HUES64 (cell line): Measurements from ENCODE around the gene PI4KA.

Experiments used
- H3K27ac ChIP-seq: 2 replicates; pipeline ENCODE4 v1.7.0; 2013; ENCODE audit warnings: low read depth, low read length, inconsistent platforms
- H3K27me3 ChIP-seq: 2 replicates; pipeline ENCODE4 v1.6.1; 2013; ENCODE audit warnings: mild to moderate bottlenecking, low read length; ENCODE audit not compliant: insufficient read depth
- H3K36me3 ChIP-seq: 2 replicates; pipeline ENCODE4 v1.6.1; 2013; ENCODE audit warnings: mild to moderate bottlenecking, low read length; ENCODE audit not compliant: insufficient read depth
- H3K4me1 ChIP-seq: 2 replicates; pipeline ENCODE4 v1.6.1; 2013; ENCODE audit warnings: mild to moderate bottlenecking, low read length, moderate library complexity; ENCODE audit not compliant: insufficient read depth
- H3K4me3 ChIP-seq: 2 replicates; pipeline ENCODE4 v1.5.1; 2013; ENCODE audit warnings: mild to moderate bottlenecking, low read length, moderate library complexity
- H3K9ac ChIP-seq: 2 replicates; pipeline ENCODE4 v1.6.1; 2013; ENCODE audit warnings: mild to moderate bottlenecking, low read depth, low read length
- H3K9me3 ChIP-seq: 2 replicates; pipeline ENCODE4 v1.6.1; 2013; ENCODE audit warnings: low read depth, low read length; ENCODE audit not compliant: insufficient read depth
- WGBS: fragments of 150-250, 120-280 bp; methylation state at CpG from one replicate; pipeline ENCODE4 v1.1.7; 2013; ENCODE audit warnings: missing lambda C conversion rate; 5-methylcytosine and 5-hydroxymethylcytosine counted together

Gene PI4KA

GRCh38 chr22:20890975-20891374 is 32.4 kb upstream of the PI4KA start:
- 94% methylated on average over 5 of the region's 6 CpGs for WGBS
- peaks cover 19% of the 10 kb centered on the region for H3K36me3 ChIP-seq
- H3K27ac ChIP-seq, result no peak overlapping the region
- no peak overlapping the region for H3K9ac ChIP-seq
- no peaks in the 10 kb centered on the region for H3K4me1 ChIP-seq
- H3K9me3 ChIP-seq, result no peaks in the 10 kb centered on the region
- H3K27me3 ChIP-seq, result no peaks in the 10 kb centered on the region
- H3K4me3 ChIP-seq, result no peak overlapping the region

- Histone ChIP-seq H3K9ac (no peak overlapping the region), H3K36me3 (peaks cover 19% of the 10 kb centered on the region), H3K4me3 (no peak overlapping the region), H3K27me3 (no peaks in the 10 kb centered on the region), H3K4me1 (no peaks in the 10 kb centered on the region), H3K9me3 (no peaks in the 10 kb centered on the region), H3K27ac (no peak overlapping the region)
- 95% methylated on average over 13 of the region's 13 CpGs for WGBS
Observed at GRCh38 chr22:20889904-20890540, 31.4 kb upstream of the PI4KA start.

GRCh38 chr22:20889025-20889704 is 30.6 kb upstream of the PI4KA start:
- Histone ChIP-seq H3K9ac (no peak overlapping the region), H3K4me3 (no peak overlapping the region), H3K9me3 (no peaks in the 10 kb centered on the region), H3K27ac (no peak overlapping the region), H3K4me1 (no peaks in the 10 kb centered on the region), H3K36me3 (peaks cover 19% of the 10 kb centered on the region), H3K27me3 (no peaks in the 10 kb centered on the region)
- WGBS, result 92% methylated on average over 6 of the region's 6 CpGs

GRCh38 chr22:20887375-20887774 is 28.8 kb upstream of the PI4KA start:
- WGBS, result 88% methylated on average over 5 of the region's 5 CpGs
- Histone ChIP-seq H3K36me3 (peaks cover 28% of the 10 kb centered on the region), H3K27me3 (no peaks in the 10 kb centered on the region), H3K9ac (no peak overlapping the region), H3K9me3 (no peaks in the 10 kb centered on the region), H3K4me3 (no peak overlapping the region), H3K27ac (no peak overlapping the region), H3K4me1 (no peaks in the 10 kb centered on the region)

- Histone ChIP-seq H3K27ac (no peak overlapping the region), H3K9ac (no peak overlapping the region), H3K4me1 (no peaks in the 10 kb centered on the region), H3K9me3 (no peaks in the 10 kb centered on the region), H3K36me3 (peaks cover 37% of the 10 kb centered on the region), H3K27me3 (no peaks in the 10 kb centered on the region), H3K4me3 (no peak overlapping the region)
- 37% methylated on average over 10 of the region's 10 CpGs for WGBS
Observed at GRCh38 chr22:20885557-20886323, 27.1 kb upstream of the PI4KA start.

- Histone ChIP-seq H3K27ac (no peak overlapping the region), H3K9me3 (no peaks in the 10 kb centered on the region)
- 82% methylated on average over 7 of the region's 8 CpGs for WGBS
Observed at GRCh38 chr22:20885017-20885556, 26.5 kb upstream of the PI4KA start.

GRCh38 chr22:20884454-20884853 is 25.8 kb upstream of the PI4KA start:
- Histone ChIP-seq H3K9me3 (no peaks in the 10 kb centered on the region), H3K4me3 (no peak overlapping the region), H3K4me1 (no peaks in the 10 kb centered on the region), H3K27ac (no peak overlapping the region), H3K27me3 (no peaks in the 10 kb centered on the region), H3K36me3 (peaks cover 36% of the 10 kb centered on the region), H3K9ac (no peak overlapping the region)
- 81% methylated on average over 4 of the region's 4 CpGs for WGBS

More at GRCh38 chr22:20885017-20885556, 26.5 kb upstream of the PI4KA start:
- Histone ChIP-seq H3K36me3 (peaks cover 37% of the 10 kb centered on the region), H3K27me3 (no peaks in the 10 kb centered on the region), H3K4me3 (no peak overlapping the region), H3K9ac (no peak overlapping the region), H3K4me1 (no peaks in the 10 kb centered on the region)

- no peak overlapping the region for H3K27ac ChIP-seq
- H3K27me3 ChIP-seq, result no peaks in the 10 kb centered on the region
- 88% methylated on average over 4 of the region's 6 CpGs for WGBS
- H3K36me3 ChIP-seq, result peaks cover 24% of the 10 kb centered on the region
- no peak overlapping the region for H3K9ac ChIP-seq
- H3K4me3 ChIP-seq, result no peak overlapping the region
- H3K4me1 ChIP-seq, result no peaks in the 10 kb centered on the region
- H3K9me3 ChIP-seq, result no peaks in the 10 kb centered on the region
Observed at GRCh38 chr22:20882855-20883254, 24.2 kb upstream of the PI4KA start.

GRCh38 chr22:20881869-20882815 is 23.5 kb upstream of the PI4KA start:
- Histone ChIP-seq H3K4me1 (no peaks in the 10 kb centered on the region), H3K9me3 (no peaks in the 10 kb centered on the region), H3K4me3 (no peak overlapping the region), H3K27ac (no peak overlapping the region), H3K36me3 (peaks cover 18% of the 10 kb centered on the region), H3K9ac (no peak overlapping the region), H3K27me3 (no peaks in the 10 kb centered on the region)
- WGBS, result 96% methylated on average over 9 of the region's 9 CpGs

- Histone ChIP-seq H3K9me3 (no peaks in the 10 kb centered on the region), H3K4me3 (no peak overlapping the region), H3K27me3 (no peaks in the 10 kb centered on the region), H3K9ac (no peak overlapping the region), H3K27ac (no peak overlapping the region), H3K4me1 (no peaks in the 10 kb centered on the region), H3K36me3 (peaks cover 18% of the 10 kb centered on the region)
- whole genome bisulfite sequencing, result 82% methylated on average over 3 of the region's 5 CpGs
Observed at GRCh38 chr22:20881231-20881630, 22.6 kb upstream of the PI4KA start.
